DMS 273 (cell line): Measurements from ENCODE around the gene MRPL43.
"Not testable (repeated sequence)": the region's sequence is repeated elsewhere in the genome, so short reads cannot be mapped to it uniquely, and the experiment has no call there.

ENCODE experiments used
- DNase-seq: peaks from one replicate; lab custom pipeline; 2025; ENCODE audit not compliant: unreplicated experiment; lab: John Stamatoyannopoulos, UW

Gene MRPL43

GRCh38 chr10:100984672-100985177 is 2.6 kb downstream of the MRPL43 start:
- DNase-seq: no peak

- DNase-seq: no peak
Measured at GRCh38 chr10:100983868-100984671, 3.2 kb downstream of the MRPL43 start.

GRCh38 chr10:100982916-100983830 is 4.1 kb downstream of the MRPL43 start:
- DNase-seq: peak; percentile 50

- no peak for DNase-seq
Measured at GRCh38 chr10:100981178-100981772, 6.0 kb downstream of the MRPL43 start.

- no peak for DNase-seq
Measured at GRCh38 chr10:100980711-100981110, 6.6 kb downstream of the MRPL43 start.

GRCh38 chr10:100980311-100980710 is 7.0 kb downstream of the MRPL43 start:
- DNase-seq: no peak

GRCh38 chr10:100979791-100980272 is 7.5 kb downstream of the MRPL43 start:
- no peak for DNase-seq

GRCh38 chr10:100978901-100979195 is 8.4 kb downstream of the MRPL43 start:
- no peak for DNase-seq

- no peak for DNase-seq
Measured at GRCh38 chr10:100978121-100978900, 9.0 kb downstream of the MRPL43 start.

- no peak for DNase-seq
Measured at GRCh38 chr10:100977436-100977835, 9.9 kb downstream of the MRPL43 start.

GRCh38 chr10:100976906-100977305 is 10.4 kb downstream of the MRPL43 start:
- DNase-seq: no peak

- DNase-seq: not testable (repeated sequence)
Measured at GRCh38 chr10:100975397-100975796, 11.9 kb downstream of the MRPL43 start.

GRCh38 chr10:100972904-100973535 is 14.3 kb downstream of the MRPL43 start:
- no peak for DNase-seq

GRCh38 chr10:100972115-100972903 is 15.0 kb downstream of the MRPL43 start:
- no peak for DNase-seq

GRCh38 chr10:100970914-100971811 is 16.1 kb downstream of the MRPL43 start:
- no peak for DNase-seq

- DNase-seq: no peak
Measured at GRCh38 chr10:100970076-100970913, 17.0 kb downstream of the MRPL43 start.
